Stomach (tissue), 9 donors: ENCODE results near the gene RNF114. TPM values are rescaled to one million over a fixed set of nuclear protein-coding genes. Genes with fewer than 3 reads are reported as not detected.

Experiments
- DNase-seq, 2 donors: peaks; one replicate each; pipeline versions ENCODE4 v3.0.0 to v3.0.0-alpha.2; 2013 to 2019
- H3K27ac ChIP-seq, 5 donors: fragments of 200-600 bp in 4 of 5; sonication (generic) in 4 of 5; one replicate each; pipeline ENCODE4 v1.5.1; 2013 to 2019; ENCODE audit warnings: mild to moderate bottlenecking in 1 of 5, moderate library complexity in 1 of 5
- H3K27me3 ChIP-seq, 3 donors: fragments of 200-600 bp; sonication (generic); one replicate each; pipeline ENCODE4 v1.5.1; 2017 to 2019; ENCODE audit warnings: mixed run types in 1 of 3
- H3K36me3 ChIP-seq, 4 donors: fragments of 200-600 bp; sonication (generic); 1 replicate in 3 of 4; 2 replicates in 1 of 4; pipeline ENCODE4 v1.5.1; 2016 to 2019
- H3K4me1 ChIP-seq, 4 donors: fragments of 200-600 bp; sonication (generic); one replicate each; pipeline ENCODE4 v1.5.1; 2016 to 2019
- H3K4me3 ChIP-seq, 4 donors: fragments of 200-600 bp; sonication (generic) in 3 of 4; one replicate each; pipeline ENCODE4 v1.5.1; 2016 to 2019; ENCODE audit warnings: mild to moderate bottlenecking in 1 of 4
- H3K9me3 ChIP-seq, 4 donors: fragments of 200-600 bp; sonication (generic); one replicate each; pipeline ENCODE4 v1.5.1; 2016 to 2019
- EP300 ChIP-seq: sonication (generic); formaldehyde crosslinking; IDR thresholded peaks from one replicate; pipeline ENCODE4 v1.6.1; 2017; ENCODE audit warnings: antibody characterized with exemption
- POLR2A ChIP-seq, 4 donors: fragments of 450-650 bp; IDR thresholded peaks; one replicate each; pipeline ENCODE4 v1.6.1; 2016; ENCODE audit warnings: antibody characterized with exemption in 4 of 4, control low read depth in 2 of 4, mild to moderate bottlenecking in 1 of 4, moderate library complexity in 1 of 4
- POLR2AphosphoS5 ChIP-seq, 3 donors: sonication (generic); formaldehyde crosslinking; IDR thresholded peaks; one replicate each; pipeline ENCODE4 v1.6.1; 2016; ENCODE audit warnings: antibody characterized with exemption in 3 of 3
- WGBS, 5 donors: extraction: QIAGEN DNeasy Blood & Tissue Kit in 3 of 5; methylation state at CpG; one replicate each; pipeline versions ENCODE4 v1.1.5 to v1.1.7; 2013 to 2018; 5-methylcytosine and 5-hydroxymethylcytosine counted together
- intact Hi-C: fragments of 100-400 bp; cut with DNase I; formaldehyde crosslinking; loops from one replicate; pipeline ENCODE4 v1.15.1; 2023; ENCODE audit warnings: low total_unique reads
- polyA plus RNA-seq, 3 donors: library from polyadenylated mRNA; stranded (reverse); fragments of 200-250 nt; gene quantifications; one replicate each; pipeline ENCODE4 v1.2.3, GENCODE V29; 2013
- total RNA-seq, 5 donors: library from RNA; depleted of rRNA; stranded (reverse); fragments of >200 nt; gene quantifications; one replicate each; pipeline versions ENCODE4 v1.1.0 to v1.2.3, GENCODE V29; 2014 to 2016
- TF ChIP-seq, protein P1 (sequence below), 7 experiments: fragments of 450-650 bp in 4 of 7; fragments of 200-600 bp in 3 of 7; sonication (generic) in 3 of 7; IDR thresholded peaks; one replicate each; pipeline ENCODE4 v1.5.1; 2016 to 2019; ENCODE audit warnings: antibody characterized with exemption in 7 of 7, control low read depth in 2 of 7, mild to moderate bottlenecking in 1 of 7
- donor health status: healthy with polysubstance abuse.
- donor health status: Bipolar disorder and iron deficiency.
- donor health status: healthy.

The RNF114 gene
- total and polyA plus RNA-seq, 8 donors, result 29.5 to 317 (median 63.6) TPM

- Histone ChIP-seq H3K36me3 (peaks cover 0 to 9% (median 0%) of the 10 kb centered on the region in 4 donors), H3K9me3 (no peaks in the 10 kb centered on the region), H3K4me3 (peak overlapping the region; percentile 45 to 59 (median 50)), H3K27me3 (peaks cover 0 to 12% (median 0%) of the 10 kb centered on the region in 3 donors), H3K4me1 (peaks cover 39 to 77% (median 55%) of the 10 kb centered on the region in 4 donors), H3K27ac (peak overlapping the region in 4 of 5 donors; percentile 68 to 83 (median 76))
- WGBS, 5 donors, result 70 to 80% (median 74%) methylated on average over 13 of the region's 13 CpGs
- intact Hi-C loops, result loop anchor here (5.0 to 10.0 kb wide), 2 partner anchors 83 to 190 kb away; no protein-coding TSS in a partner anchor
- TF ChIP-seq POLR2AphosphoS5 (IDR thresholded peaks at IDR 0.05) (no peak), POLR2A (IDR thresholded peaks at IDR 0.05) (no peak), EP300 (no peak)
- TF ChIP-seq, protein P1, sequence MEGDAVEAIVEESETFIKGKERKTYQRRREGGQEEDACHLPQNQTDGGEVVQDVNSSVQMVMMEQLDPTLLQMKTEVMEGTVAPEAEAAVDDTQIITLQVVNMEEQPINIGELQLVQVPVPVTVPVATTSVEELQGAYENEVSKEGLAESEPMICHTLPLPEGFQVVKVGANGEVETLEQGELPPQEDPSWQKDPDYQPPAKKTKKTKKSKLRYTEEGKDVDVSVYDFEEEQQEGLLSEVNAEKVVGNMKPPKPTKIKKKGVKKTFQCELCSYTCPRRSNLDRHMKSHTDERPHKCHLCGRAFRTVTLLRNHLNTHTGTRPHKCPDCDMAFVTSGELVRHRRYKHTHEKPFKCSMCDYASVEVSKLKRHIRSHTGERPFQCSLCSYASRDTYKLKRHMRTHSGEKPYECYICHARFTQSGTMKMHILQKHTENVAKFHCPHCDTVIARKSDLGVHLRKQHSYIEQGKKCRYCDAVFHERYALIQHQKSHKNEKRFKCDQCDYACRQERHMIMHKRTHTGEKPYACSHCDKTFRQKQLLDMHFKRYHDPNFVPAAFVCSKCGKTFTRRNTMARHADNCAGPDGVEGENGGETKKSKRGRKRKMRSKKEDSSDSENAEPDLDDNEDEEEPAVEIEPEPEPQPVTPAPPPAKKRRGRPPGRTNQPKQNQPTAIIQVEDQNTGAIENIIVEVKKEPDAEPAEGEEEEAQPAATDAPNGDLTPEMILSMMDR (IDR thresholded peaks at IDR 0.05), result no peak
- no peak for DNase-seq
These were observed 48.4 kb downstream of the RNF114 start for GRCh38 chr20:49984426-49985153.

DNA sequence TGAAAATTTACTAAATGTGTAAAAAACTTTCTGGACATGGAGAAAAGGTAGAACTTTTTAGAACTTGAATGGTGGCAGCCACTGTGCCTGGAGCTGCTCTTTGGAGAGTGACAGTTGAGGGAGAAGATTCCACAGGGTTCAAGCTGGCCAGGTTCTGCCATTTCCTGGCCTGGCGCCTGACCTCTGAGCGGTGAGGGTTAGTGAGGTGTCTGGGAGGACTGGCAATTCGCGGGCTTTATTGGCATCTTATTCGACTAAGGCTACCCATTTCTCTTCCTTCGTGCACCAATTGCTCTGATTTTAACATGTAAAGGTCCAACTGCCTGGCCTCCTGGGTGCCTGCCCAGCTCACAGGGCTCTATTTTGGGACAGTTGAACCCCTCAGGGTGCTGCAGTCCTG lies 49.0 kb downstream of the RNF114 start:
- H3K27me3 ChIP-seq, result peaks cover 0 to 12% (median 0%) of the 10 kb centered on the region in 3 donors
- H3K36me3 ChIP-seq, result peaks cover 0 to 9% (median 0%) of the 10 kb centered on the region in 4 donors
- no peaks in the 10 kb centered on the region for H3K9me3 ChIP-seq
- WGBS, 5 donors, result 71 to 83% (median 80%) methylated on average over 6 of the region's 6 CpGs
- DNase-seq, result no peak
- peak overlapping the region; percentile 45 to 59 (median 50) for H3K4me3 ChIP-seq
- TF ChIP-seq, protein P1 (IDR thresholded peaks at IDR 0.05), result no peak
- no peak for TF ChIP-seq EP300
- TF ChIP-seq POLR2AphosphoS5 (IDR thresholded peaks at IDR 0.05), result no peak
- no peak for TF ChIP-seq POLR2A (IDR thresholded peaks at IDR 0.05)
- peaks cover 44 to 83% (median 61%) of the 10 kb centered on the region in 4 donors for H3K4me1 ChIP-seq
- no peak overlapping the region for H3K27ac ChIP-seq
- intact Hi-C loops, result loop anchor here (10.0 kb wide), 1 partner anchor 190 kb away; no protein-coding TSS in a partner anchor

DNA sequence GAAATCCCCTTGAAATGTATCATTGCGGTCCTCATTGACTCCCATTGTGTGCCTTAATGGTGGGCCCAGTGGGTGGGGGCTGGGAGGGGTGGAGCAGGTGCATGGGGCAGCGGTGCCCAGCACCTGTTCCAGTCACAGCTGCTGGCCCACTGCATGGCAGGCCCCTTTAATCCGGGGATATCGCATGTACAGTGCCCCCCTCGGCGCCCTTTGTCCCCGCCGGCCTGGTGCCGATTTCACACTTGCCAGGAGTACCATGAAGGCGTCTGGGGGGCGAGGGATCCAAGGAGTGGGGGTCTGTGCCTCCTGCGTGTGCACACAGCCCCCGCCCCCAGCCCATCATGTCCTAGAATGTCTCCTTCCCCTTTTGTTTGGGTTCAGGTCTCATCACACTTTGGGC lies 49.4 kb downstream of the RNF114 start:
- Histone ChIP-seq H3K4me1 (peaks cover 48 to 87% (median 65%) of the 10 kb centered on the region in 4 donors), H3K9me3 (no peaks in the 10 kb centered on the region), H3K27me3 (peaks cover 0 to 12% (median 0%) of the 10 kb centered on the region in 3 donors), H3K4me3 (peak overlapping the region; percentile 45 to 59 (median 50)), H3K27ac (no peak overlapping the region), H3K36me3 (peaks cover 0 to 9% (median 0%) of the 10 kb centered on the region in 4 donors)
- no peak for TF ChIP-seq POLR2AphosphoS5 (IDR thresholded peaks at IDR 0.05)
- TF ChIP-seq, protein P1 (IDR thresholded peaks at IDR 0.05), result no peak
- no peak for TF ChIP-seq POLR2A (IDR thresholded peaks at IDR 0.05)
- no peak for TF ChIP-seq EP300
- 77 to 93% (median 78%) methylated on average over 7 to 13 of the region's 13 CpGs for WGBS, 5 donors
- DNase-seq, result no peak
- intact Hi-C loops, result loop anchor here (10.0 kb wide), 1 partner anchor 189 kb away; no protein-coding TSS in a partner anchor

DNA sequence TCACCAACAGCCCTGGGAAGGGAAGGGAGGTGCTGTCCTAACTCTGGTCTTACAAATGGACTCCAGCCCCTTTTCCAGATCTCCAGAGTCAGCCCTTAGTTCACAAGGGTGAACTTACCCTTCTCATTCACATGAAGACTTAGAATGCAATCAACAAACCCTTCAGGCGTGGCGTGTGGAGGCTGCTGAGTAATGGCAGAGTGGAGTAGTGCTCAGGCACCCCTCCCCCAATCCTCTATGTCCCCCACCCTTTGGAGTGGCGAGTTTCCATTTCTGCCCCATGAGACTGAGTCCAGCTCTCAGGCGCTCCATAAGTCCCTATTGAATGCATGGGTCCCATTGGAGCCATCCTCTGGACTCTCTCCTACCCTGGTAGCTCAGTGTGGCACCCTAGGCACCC lies 49.9 kb downstream of the RNF114 start:
- H3K27me3 ChIP-seq, result peaks cover 0 to 12% (median 0%) of the 10 kb centered on the region in 3 donors
- no peaks in the 10 kb centered on the region for H3K9me3 ChIP-seq
- DNase-seq, result no peak
- peaks cover 0 to 9% (median 0%) of the 10 kb centered on the region in 4 donors for H3K36me3 ChIP-seq
- peak overlapping the region in 3 of 4 donors; percentile 45 to 59 (median 49) for H3K4me3 ChIP-seq
- H3K27ac ChIP-seq, result peak overlapping the region in 1 of 5 donors; percentile 77
- intact Hi-C loops, result loop anchor here (10.0 kb wide), 1 partner anchor 189 kb away; no protein-coding TSS in a partner anchor
- 80 to 93% (median 91%) methylated on average over 4 of the region's 4 CpGs for WGBS, 5 donors
- H3K4me1 ChIP-seq, result peaks cover 48 to 92% (median 68%) of the 10 kb centered on the region in 4 donors
- TF ChIP-seq, protein P1 (IDR thresholded peaks at IDR 0.05), result no peak
- no peak for TF ChIP-seq POLR2A (IDR thresholded peaks at IDR 0.05)
- TF ChIP-seq EP300, result no peak
- no peak for TF ChIP-seq POLR2AphosphoS5 (IDR thresholded peaks at IDR 0.05)
